Measurements from ENCODE around the gene MT2A. TPM values are rescaled to one million over a fixed set of nuclear protein-coding genes. Genes with fewer than 3 reads are reported as not detected.

Gene MT2A
- total RNA-seq, 1 experiment from 2014 or later, result 683 TPM

- H3K4me2 ChIP-seq (ENCODE audit: low read length), result no peak overlapping the region
- ATAC-seq (no peak), DNase-seq (no peak)
- no peaks in the 10 kb centered on the region for H3K27me3 ChIP-seq (ENCODE audit: low read length)
- H3K79me2 ChIP-seq (ENCODE audit: low read length), result no peaks in the 10 kb centered on the region
- ChIA-PET POLR2A (ENCODE audit: unreplicated experiment) (no interaction called here), CTCF (no interaction called here)
- H3K9me2 ChIP-seq (replicated peaks; ENCODE audit: low read length), result no peaks in the 10 kb centered on the region
- intact Hi-C loops (cut with micrococcal nuclease), result no loop called here
- no peak overlapping the region for H3K4me3 ChIP-seq (ENCODE audit: low read length)
- peaks cover 10% of the 10 kb centered on the region for H3K4me1 ChIP-seq (ENCODE audit: insufficient read depth, low read length)
- TF ChIP-seq EZH2 (IDR thresholded peaks at IDR 0.05; ENCODE audit: low read length, unreplicated experiment) (no peak), CTCF (conservative IDR thresholded peaks at IDR 0.05; ENCODE audit: low read depth, low read length) (no peak), EZH2phosphoT487 (IDR thresholded peaks at IDR 0.05; ENCODE audit: borderline replicate concordance, low read length) (no peak)
- H4K20me1 ChIP-seq (ENCODE audit: low read length), result no peaks in the 10 kb centered on the region
- no peak overlapping the region for H3K27ac ChIP-seq (ENCODE audit: low read length)
- BruUV-seq (replicated peaks), result no TSS peak
- no peak overlapping the region for H2AFZ ChIP-seq (ENCODE audit: low read length)
- H3K9ac ChIP-seq (ENCODE audit: low read length), result no peak overlapping the region
- no peaks in the 10 kb centered on the region for H3K36me3 ChIP-seq (ENCODE audit: low read depth, low read length)
- H3K9me3 ChIP-seq (ENCODE audit: low read length), result no peaks in the 10 kb centered on the region
- H3F3A ChIP-seq (ENCODE audit: low read length, unreplicated experiment), result no peaks in the 10 kb centered on the region
Observed at GRCh38 chr16:56635441-56635967, 27.1 kb downstream of the MT2A start.

- ATAC-seq (no peak), DNase-seq (no peak)
- Histone ChIP-seq H3K4me2 (ENCODE audit: low read length) (no peak overlapping the region), H3K36me3 (ENCODE audit: low read depth, low read length) (no peaks in the 10 kb centered on the region), H3K27me3 (ENCODE audit: low read length) (no peaks in the 10 kb centered on the region), H3K9me2 (replicated peaks; ENCODE audit: low read length) (no peaks in the 10 kb centered on the region), H3K79me2 (ENCODE audit: low read length) (no peaks in the 10 kb centered on the region), H2AFZ (ENCODE audit: low read length) (no peak overlapping the region), H4K20me1 (ENCODE audit: low read length) (no peaks in the 10 kb centered on the region), H3K9me3 (ENCODE audit: low read length) (no peaks in the 10 kb centered on the region), H3K4me3 (ENCODE audit: low read length) (no peak overlapping the region), H3K4me1 (ENCODE audit: insufficient read depth, low read length) (peaks cover 10% of the 10 kb centered on the region), H3K27ac (ENCODE audit: low read length) (no peak overlapping the region), H3F3A (ENCODE audit: low read length, unreplicated experiment) (no peaks in the 10 kb centered on the region), H3K9ac (ENCODE audit: low read length) (no peak overlapping the region)
- TF ChIP-seq CTCF (conservative IDR thresholded peaks at IDR 0.05; ENCODE audit: low read depth, low read length) (no peak), EZH2 (IDR thresholded peaks at IDR 0.05; ENCODE audit: low read length, unreplicated experiment) (no peak), EZH2phosphoT487 (IDR thresholded peaks at IDR 0.05; ENCODE audit: borderline replicate concordance, low read length) (no peak)
- intact Hi-C loops (cut with micrococcal nuclease), result no loop called here
- ChIA-PET POLR2A (ENCODE audit: unreplicated experiment) (no interaction called here), CTCF (no interaction called here)
- no TSS peak for BruUV-seq (replicated peaks)
Observed at GRCh38 chr16:56636616-56637413, 28.4 kb downstream of the MT2A start.
